Measurements from ENCODE around the gene RPL38.

DNA sequence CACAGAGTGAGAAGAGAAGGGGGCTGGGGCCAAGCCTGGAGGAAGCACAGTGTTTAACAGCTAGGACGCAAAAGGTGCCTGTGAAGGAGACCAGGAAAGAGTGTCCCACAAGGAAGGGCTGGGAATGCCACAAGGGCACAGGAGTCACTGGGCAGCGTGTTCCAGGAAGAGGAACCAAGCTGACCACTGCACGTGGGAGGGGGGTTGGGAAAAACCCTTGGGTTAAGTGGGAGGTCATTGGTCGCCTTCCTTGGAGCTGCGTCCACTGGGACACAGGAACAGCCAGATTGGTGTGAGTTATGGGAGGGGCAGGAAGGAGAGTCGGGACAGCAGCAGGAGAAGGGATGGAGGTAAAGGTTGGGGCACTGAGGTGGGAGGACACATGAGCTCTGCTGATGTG, 22.8 kb downstream of the RPL38 start:
- TF ChIP-seq, protein P1, sequence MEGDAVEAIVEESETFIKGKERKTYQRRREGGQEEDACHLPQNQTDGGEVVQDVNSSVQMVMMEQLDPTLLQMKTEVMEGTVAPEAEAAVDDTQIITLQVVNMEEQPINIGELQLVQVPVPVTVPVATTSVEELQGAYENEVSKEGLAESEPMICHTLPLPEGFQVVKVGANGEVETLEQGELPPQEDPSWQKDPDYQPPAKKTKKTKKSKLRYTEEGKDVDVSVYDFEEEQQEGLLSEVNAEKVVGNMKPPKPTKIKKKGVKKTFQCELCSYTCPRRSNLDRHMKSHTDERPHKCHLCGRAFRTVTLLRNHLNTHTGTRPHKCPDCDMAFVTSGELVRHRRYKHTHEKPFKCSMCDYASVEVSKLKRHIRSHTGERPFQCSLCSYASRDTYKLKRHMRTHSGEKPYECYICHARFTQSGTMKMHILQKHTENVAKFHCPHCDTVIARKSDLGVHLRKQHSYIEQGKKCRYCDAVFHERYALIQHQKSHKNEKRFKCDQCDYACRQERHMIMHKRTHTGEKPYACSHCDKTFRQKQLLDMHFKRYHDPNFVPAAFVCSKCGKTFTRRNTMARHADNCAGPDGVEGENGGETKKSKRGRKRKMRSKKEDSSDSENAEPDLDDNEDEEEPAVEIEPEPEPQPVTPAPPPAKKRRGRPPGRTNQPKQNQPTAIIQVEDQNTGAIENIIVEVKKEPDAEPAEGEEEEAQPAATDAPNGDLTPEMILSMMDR (IDR thresholded peaks at IDR 0.05), result no peak
- TF ChIP-seq ZFX (IDR thresholded peaks at IDR 0.05; ENCODE audit: borderline replicate concordance), result no peak

Measured in 22Rv1 (cell line).